SIG-M5 (cell line): Measurements from ENCODE around the gene KIAA0040.

ENCODE experiments used
- DNase-seq: peaks from one replicate; lab custom pipeline; 2025; lab: John Stamatoyannopoulos, UW

KIAA0040 gene

DNA sequence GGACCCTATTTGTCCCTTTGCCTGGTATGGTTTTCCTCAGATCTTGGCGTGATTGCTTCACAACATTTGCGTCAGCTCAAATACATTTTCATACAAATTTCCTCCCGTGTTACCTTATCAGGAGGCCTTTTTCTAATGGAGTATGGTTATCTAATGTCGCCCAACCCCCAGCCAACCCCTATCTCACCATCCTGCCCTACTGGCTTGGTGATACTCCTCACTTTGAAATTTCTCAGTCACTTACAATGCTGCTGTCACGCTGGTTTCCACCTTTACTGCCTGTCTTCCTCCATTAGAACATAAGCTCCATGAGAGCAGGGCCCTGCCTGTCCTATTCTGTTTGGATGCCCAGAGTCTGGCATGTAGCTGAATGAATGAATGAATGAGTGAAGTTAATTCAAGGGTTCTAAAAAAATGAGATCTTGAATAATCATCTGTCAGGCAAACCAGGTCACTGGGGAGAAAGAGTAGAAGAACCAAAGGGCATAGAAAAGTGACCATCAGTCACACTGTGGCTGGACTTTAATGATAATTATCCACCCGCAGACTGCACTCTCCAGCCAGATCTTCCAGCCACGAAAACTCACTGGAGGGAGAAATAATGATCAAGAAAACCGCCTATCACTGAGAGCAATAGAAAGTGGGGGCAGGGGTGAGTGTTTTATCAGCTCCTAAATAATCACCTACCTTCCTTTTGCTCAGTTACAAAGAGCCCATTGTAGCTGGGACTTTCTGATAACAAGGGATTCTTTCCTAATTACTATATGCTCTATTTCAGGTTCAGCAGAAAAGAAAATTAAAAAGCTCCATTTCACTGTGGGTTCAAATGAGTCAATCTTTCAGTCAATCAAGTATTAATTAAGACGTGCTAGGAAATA lies 21.3 kb downstream of the KIAA0040 start:
- no peak for DNase-seq

DNA sequence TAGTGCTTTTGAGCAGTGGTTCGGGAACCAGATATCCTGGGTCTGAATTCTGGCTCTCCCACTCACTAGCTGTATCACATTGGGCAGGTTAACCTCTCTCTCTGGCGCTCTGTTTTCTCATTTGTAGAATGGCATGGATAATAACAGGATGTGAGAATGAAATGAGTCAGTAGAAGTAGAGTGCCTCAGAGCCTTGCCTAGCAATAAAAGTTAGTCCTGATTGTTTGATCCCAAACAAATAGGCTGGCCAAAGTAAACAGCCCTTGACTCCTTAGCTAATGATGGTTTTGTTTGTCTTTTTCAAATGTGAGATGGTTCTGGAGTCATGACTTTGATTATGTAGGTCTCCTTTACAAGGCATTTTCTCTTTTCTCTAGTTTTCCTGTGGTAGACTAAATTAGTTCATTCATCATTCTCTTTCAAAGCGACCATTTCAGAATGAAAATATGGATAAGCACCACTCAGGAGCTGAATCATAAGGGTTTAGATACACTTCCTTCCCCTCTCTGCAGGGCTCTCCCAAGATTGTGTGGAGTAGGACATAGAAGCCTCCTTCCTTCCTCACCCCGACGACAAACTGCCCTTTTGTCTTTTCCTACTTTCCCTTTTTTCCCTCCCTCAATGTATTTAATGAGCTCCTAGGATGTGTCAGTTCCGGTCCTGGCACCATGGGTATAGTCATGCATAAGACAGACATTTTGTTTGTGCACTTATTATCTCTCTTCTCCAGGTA lies 23.1 kb downstream of the KIAA0040 start:
- DNase-seq: no peak

DNA sequence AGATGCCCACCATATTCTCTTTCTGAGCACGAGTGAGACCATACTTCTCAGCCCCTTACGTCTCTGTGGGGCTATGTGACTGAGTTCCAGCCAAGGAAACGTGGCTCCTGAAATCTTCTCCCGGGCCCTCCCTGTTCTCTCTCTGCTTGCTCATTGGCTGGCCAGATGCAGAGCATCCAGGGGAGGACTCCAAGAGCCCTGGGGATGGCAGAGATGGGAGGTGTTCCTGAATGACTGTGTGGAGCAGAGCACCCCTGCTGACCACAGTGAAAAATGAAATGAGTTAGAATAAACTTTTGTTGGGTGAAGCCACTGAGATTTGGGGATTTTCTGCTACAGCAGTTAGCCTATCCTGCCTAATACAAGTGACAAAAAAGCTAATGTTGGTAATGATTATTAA lies 23.8 kb downstream of the KIAA0040 start:
- DNase-seq: no peak

DNA sequence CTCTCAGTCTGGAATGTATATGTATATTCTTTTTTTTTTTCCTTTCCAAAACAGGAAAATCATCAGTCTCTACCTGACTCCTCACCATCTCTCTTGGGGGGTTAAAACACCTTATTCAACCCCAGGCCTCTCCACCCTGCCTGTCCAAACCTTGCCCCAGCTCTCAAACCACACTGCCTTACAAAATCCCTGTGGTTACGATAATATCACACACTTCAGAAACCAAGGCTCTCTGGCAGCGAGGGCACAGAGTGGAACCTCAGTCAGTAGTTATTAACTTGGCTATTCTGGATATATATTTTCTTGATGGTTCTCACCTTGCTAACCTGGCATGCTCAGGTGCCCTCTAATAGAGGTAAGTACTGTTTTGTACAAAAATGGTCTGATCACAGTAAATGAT lies 24.7 kb downstream of the KIAA0040 start:
- no peak for DNase-seq

DNA sequence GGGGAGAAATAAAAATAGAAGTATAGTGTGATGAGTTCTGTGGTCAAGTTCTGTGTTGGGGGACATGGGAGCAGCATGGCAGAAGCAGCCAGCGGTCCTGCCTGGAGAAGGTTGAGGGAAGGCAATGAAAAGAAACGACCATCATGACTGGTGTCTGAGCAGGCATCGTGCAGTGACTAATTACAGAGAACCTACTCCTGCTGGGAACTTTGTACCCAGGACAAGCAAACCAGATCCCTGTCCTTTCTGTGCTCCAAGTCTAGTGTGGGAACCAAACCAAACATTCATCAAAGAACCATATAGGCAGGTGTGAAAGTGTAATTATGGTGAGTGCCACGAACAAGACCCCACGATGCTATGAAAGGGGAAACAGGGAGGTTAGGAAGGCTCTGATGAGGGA lies 25.8 kb downstream of the KIAA0040 start:
- no peak for DNase-seq

DNA sequence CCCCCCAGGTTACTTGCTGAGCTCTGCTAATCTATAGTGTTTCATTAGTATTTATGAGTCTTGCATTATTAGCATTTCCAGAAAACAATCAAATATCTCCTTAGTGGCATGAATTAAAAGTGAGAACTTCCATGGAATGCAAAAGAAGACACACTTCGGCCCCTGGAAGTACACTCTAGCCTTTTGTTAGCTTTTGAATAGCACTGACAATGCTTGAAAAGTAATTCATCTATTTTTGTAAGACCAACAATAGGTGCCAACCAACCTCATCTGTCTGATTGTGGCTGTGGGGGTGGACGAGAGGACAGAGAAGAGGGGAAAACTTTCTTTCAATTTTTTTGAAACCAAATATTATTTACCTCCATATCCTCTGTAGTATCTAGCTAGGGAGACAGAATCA lies 27.8 kb downstream of the KIAA0040 start:
- no peak for DNase-seq

DNA sequence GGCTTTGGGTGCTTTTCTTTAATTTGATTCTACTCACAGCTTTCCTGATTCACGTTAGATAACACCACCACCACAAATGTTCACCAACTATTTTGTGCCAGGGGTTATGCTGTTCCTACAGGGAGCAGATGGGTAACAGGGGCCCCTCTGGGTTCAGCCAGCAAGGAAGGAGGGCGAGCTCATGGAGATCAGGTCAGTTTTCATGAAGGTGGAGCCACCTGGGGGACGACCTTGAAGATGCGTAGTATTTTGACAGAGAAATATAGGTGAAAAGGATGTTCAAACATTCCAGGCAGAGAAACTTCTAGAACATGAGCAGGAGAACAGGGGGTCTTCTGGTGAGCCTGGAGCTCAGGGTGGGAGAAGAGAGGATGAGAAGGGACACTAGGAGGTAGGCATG lies 28.9 kb downstream of the KIAA0040 start:
- no peak for DNase-seq

DNA sequence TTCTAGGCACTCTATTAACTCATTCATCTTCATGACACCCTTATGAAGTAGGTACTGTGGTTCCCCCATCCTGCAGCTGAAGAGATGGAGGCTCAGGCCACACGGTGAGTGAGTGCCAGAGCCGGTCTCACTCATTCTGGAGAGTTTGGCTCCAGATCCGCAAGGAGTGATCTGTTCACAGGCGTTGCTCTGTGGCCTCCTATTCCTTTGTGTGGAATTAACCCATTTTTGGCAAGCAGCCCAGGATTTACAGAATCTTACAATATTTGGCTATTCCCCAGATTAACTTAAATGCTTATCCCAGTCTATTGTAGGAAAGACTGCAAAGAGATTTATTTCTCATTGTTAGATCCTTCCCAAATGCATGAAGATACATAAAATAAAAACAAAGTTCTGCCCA lies 29.6 kb downstream of the KIAA0040 start:
- DNase-seq: no peak

DNA sequence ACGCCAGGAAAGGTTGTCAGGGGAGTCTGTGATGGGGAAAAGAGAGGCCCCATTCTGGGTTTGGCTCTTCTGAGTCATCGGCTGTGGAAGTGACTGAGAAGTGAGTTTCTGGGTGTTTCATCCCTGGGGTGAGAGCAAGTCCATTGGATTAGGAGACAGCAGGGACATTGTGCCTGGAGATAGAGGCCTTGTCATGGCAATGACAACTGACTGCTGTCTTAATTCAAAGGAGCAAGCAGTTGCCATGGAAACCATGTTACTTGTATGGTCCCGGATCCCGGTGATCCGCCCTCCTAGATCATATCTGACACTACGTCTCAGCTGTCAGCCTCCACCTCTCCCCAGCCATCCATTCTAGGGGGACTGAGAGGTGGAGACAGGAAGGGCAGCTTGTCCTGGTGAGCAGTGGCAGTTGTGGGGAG lies 34.4 kb downstream of the KIAA0040 start:
- no peak for DNase-seq

DNA sequence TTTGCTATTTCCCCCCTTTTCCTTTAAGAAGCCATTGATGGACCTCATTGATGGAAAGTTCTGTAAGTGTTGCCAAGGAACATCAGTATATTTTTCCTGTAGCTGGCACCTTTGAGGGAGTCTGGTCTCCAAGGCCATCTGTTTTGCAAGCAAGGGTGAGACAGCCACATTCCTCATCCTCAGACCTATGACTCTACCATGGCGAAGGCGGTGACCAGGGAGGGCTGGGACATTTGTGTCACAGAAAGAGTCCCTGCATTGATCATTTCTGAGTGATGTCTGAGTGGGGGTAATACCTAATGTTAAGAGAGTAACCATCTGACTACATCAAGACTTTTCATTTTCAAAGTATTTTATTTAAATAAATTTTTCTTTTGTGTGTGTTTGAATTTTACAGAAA lies 35.4 kb downstream of the KIAA0040 start:
- no peak for DNase-seq

DNA sequence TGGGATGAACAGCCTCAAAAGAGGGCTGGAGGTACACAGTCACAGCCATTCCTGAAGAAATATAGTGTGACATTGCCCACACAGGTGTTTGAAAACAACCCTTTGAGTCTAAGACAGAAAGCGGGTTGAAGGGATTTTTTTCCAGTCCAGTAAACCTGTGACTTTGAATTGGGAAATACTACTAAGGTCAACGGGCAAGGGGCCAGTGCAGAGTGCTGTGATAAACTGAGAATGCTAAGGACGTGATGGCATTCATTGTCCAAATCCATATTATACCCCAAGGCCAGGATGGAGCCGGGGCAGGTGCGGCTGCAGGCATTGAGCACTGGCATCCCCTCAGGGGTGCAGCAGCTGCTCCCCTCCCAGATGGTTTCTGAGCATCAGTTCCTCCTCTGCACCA lies 36.6 kb downstream of the KIAA0040 start:
- no peak for DNase-seq

DNA sequence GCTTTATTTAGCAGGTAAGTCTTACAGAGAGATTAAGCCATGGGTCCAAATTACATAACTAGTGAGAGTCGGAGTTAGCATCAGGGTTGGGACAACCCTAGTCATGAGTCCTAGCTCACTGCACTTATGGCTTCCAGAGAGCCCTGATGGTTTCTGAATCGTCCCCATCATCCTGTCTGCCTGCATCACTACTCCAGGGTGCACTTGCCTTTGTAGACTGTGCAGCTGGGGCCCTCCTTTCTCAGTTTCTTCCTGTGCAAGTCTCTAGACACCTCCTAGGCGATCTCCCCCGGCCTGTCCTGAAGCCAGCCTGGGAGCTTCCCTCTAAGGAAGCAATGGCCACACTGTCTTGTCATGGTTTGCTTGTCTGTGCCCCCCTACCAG lies 37.1 kb downstream of the KIAA0040 start:
- no peak for DNase-seq

DNA sequence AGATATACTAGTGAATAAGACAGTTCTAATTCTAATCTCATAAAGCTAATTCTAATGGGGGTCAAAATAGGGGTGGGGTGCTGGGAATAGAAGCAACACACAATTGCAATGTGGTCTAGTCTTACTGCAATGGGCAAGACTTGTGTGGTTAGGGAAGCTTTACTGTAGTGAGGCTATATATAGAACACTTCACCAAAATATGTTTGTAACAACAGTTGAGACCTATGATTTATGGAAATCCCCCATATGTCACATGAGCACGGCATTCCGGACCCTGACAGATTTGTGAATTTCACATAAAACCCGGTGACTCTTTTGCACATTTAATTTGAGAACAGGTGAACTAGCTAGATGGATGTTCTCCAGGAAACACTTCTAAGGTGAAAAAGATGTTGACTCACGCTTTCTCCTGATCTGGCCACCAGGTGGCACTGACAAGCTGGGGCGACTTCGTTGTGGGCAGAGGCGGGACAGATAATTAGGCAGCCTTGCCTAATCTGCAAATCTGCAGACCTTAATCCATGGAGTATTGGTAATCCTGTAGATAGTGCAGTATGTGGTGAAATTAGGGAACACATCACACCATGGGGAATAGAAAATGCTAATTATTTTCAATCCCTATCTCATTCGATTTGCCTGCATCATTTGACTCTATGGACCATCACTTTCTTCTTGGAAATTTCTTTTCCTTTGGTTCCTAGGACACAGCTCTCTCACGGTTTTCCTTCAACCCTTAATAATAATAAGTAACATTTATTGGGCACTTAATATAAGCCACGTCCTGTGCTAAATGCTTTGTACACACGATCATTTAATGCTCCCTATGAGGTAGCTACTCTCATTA lies 37.7 kb downstream of the KIAA0040 start:
- DNase-seq: no peak

DNA sequence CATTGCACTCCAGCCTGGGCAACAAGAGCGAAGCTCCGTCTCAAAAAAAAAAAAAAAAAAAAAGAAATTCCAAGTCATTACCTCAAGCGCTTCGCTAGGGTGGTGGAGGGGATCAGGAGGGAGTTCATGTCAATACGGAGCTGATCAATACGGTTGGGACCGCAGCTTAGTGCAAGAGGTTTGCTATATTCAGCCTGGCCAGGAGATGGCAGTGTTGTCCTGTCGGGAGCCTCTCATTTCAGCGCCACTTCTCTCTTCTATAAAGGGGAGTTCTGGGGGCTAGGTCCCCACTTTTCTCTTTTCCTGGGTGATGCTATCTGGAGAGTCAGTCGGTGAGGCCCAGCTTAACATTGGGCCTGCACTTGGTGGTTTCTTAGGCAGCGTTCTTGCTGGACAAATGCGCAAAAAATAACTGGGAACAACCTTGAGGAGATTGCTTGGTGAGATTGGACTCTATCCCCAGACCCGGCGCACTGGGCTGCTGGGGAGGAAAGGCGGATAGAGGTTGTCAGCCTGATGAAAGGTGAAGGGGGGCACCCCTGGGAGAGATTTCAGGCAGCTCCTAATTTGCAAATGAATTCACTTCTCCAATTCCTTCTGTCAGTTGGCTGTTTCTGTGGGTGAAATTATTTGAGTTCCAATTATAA lies 40.4 kb downstream of the KIAA0040 start:
- no peak for DNase-seq

DNA sequence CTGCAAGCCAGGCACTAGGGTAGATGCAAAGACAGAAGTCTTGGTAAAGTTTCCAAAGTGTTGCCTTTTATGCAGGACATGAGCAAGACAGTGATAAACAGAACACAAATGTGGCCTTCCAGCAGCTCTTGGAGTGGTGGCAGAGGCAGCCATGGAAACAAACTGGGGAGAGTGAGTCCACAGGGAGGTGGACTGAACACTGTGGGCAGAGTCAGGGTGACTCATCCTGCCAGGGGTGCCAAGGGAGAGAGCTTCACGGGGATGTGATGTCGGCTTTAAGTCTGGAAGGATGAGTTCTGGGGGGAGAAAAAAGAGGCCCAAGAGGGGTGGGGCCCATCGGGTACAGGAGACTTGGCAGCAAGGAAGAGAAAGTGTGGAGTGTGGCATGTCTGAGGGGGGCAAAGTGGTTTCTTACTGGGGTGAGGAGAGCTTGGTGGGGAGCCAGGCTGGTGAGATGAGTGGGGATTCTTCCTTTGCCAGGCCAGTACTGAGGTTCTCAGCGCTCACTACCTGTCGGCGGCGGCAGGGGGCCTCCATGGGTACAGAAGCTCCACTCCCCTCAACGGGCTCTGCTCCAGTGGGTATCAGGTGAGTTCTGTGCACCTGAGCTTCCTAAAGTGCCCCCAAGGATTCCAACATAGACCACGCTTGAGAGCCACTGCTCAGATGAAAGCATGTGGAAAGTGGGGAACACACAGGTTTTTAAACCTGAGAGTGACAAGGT lies 41.8 kb downstream of the KIAA0040 start:
- DNase-seq: no peak

DNA sequence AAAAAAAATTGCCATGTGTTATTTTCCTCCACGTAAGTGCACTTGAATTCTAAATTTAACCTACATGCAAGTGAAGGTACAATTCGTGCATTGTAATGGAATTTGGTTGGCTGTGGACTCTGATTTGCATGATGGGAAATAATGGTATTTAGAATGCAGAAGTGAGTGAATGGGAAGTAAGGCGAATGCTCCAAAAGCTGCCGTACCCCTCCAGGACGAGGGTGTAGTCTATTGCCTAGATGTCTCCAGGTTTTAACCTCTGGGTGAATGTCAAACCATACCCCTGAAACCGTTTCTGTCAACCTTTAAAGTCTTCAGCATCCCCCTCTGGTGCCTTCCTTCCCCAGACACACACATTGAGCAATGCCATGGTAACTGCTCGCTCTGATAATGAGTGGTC lies 44.5 kb downstream of the KIAA0040 start:
- no peak for DNase-seq

DNA sequence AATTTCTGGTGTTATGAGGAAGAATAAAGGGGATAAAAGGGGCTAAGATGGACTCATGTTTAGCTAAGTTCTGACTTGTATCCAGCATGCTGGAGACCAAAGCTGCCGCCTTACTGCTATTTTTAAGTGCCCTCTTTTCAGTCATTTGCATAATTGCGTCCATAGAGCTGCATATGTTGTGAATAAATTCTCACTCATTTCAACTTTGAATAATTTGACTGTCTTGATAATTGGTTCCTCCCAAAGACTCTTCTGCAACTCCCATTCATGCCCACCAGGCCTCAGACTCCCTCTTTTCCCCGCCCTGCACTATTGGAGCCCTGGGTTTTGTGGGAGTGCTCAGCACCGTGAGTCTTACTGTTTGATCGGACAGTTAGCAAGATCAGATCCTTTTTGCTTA lies 45.0 kb downstream of the KIAA0040 start:
- DNase-seq: no peak

DNA sequence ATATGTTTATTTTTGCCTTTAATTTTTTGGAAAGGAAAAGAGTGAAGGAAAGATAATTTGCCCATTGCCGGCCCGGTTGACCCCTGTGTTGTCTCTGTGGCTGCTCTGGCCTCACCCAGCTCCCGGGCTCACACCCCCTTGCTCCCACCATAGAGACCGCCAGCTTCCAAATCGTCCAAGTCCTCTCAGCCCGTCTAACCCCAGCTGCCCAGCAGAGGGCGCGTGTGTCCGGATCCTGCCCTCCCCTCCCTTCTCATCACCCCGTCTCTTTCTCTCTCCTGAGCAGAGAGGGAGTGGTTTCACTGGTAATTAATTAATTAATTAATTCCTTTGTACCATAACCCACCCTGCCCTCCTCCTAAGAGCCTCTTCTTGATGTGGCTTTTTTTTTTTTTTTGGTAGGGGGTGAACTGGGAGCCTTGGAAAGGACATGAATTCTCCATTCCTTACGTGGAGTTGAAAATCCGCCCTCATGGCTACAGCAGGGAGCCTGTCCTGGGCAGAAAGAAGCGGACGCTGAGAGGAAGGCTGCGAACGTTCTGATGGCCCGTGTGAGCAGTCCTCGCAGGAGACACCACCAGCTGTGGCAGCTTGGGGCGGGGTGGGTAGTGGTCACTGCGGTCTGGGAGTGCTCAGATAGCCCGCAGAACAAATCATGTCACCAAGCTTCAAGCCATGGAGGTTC lies 45.9 kb downstream of the KIAA0040 start:
- DNase-seq: no peak

DNA sequence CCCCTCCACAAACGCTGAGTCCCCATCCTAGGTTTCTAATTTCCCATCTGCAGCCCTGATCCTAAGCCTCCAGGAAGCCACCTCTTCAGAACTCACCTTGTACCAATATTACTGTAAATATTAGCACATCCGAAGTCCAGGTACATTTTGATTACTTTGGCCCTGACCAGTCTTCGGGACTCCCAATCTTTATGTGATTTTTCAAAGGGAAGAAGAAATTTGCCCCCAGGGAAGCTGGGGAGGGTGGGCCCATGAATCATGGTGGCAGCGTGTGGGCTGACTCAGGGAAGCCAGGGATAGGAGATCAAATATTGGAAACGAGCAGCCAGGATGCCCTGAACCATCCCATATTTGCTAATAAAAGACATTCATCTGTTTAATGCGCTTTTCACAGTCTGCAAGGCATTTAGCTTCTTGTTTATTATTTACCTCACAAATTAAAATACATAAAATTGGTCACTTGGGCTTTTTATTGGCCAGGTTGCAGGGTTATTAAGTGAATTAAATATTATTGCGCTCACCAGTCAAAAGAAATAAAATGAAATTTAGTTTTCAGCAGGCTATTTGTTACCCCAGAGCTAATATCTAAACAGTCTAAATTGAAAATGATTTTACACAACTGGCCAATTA lies 46.6 kb downstream of the KIAA0040 start:
- no peak for DNase-seq

DNA sequence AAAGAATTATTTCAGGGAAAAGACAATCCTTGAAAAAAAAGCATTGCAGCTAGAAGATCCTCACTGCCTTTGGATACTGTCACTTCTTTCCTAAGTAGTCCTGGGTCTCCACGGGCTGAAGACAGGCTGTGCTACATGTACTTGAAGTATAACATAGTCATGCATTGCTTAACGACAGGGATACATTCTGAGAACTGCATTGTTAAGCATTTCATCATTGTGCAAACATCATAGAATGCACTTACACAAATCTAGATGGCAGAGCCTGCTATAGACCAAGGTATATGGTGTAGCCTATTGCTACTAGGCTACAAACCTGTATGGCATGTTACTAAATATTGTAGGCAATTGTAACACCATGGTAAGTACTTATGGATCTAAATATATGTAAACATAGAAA lies 54.0 kb downstream of the KIAA0040 start:
- DNase-seq: no peak
